H1 (cell line): ENCODE results near the gene FFAR2. TPM values are rescaled to one million over a fixed set of nuclear protein-coding genes. Genes with fewer than 3 reads are reported as not detected.

ENCODE experiments used
- CTCF ChIA-PET: fragments of 300-600 bp; sonication (Branson Sonifier 250); formaldehyde crosslinking; loops from one replicate; lab custom pipeline; 2021; ENCODE audit not compliant: partially characterized antibody; lab: Charles Lee
- POLR2A ChIA-PET: fragments of 300-600 bp; sonication (Branson Sonifier 250); formaldehyde crosslinking; loops from one replicate; lab custom pipeline; 2021; ENCODE audit warnings: inconsistent platforms; ENCODE audit not compliant: partially characterized antibody; lab: Charles Lee
- DNase-seq, 2 experiments: peaks; one replicate each; pipeline versions ENCODE4 v3.0.0 to v3.0.0-alpha.2; 2010 to 2022; ENCODE audit warnings: low spot score in 2 of 2, low read depth in 1 of 2, mixed read lengths in 1 of 2
- FAIRE-seq: peaks from 2 replicates; lab custom pipeline; 2011; peaks lifted over from hg19 to GRCh38; lab: Jason Lieb, UNC
- H2AFZ ChIP-seq: 2 replicates; pipeline ENCODE4 v1.8.1; 2012; ENCODE audit warnings: low read length, inconsistent platforms
- H2AK5ac ChIP-seq: 2 replicates; pipeline ENCODE4 v1.6.1; 2013; ENCODE audit warnings: low read depth, low read length
- H2BK120ac ChIP-seq: replicated peaks from 2 replicates; pipeline ENCODE3; 2013; ENCODE audit warnings: low read depth, low read length, inconsistent platforms
- H2BK12ac ChIP-seq: 2 replicates; pipeline ENCODE4 v1.6.1; 2013; ENCODE audit warnings: low read depth, low read length
- H2BK15ac ChIP-seq: 2 replicates; pipeline ENCODE4 v1.6.1; 2013; ENCODE audit warnings: low read length
- H2BK20ac ChIP-seq: 2 replicates; pipeline ENCODE4 v1.6.1; 2013; ENCODE audit warnings: low read length
- H2BK5ac ChIP-seq: 2 replicates; pipeline ENCODE4 v1.6.1; 2013; ENCODE audit warnings: low read depth, low read length
- H3K14ac ChIP-seq: 2 replicates; pipeline ENCODE4 v1.6.1; 2013; ENCODE audit warnings: inconsistent platforms; ENCODE audit not compliant: insufficient read length
- H3K18ac ChIP-seq: 2 replicates; pipeline ENCODE4 v1.6.1; 2013; ENCODE audit warnings: low read length; ENCODE audit errors: extremely low read depth
- H3K23ac ChIP-seq: 2 replicates; pipeline ENCODE4 v1.6.1; 2013; ENCODE audit warnings: inconsistent platforms; ENCODE audit not compliant: insufficient read length
- H3K23me2 ChIP-seq: 2 replicates; pipeline ENCODE4 v1.6.1; 2013; ENCODE audit warnings: low read depth, low read length
- H3K27ac ChIP-seq: 2 replicates; pipeline ENCODE4 v1.6.1; 2011; ENCODE audit warnings: low read depth, low read length, inconsistent platforms
- H3K27me3 ChIP-seq, 4 experiments: replicated peaks in 1 of 4; 1 replicate in 1 of 4; 2 replicates in 3 of 4; pipeline versions ENCODE4 v1.6.1 to v1.8.1; 2011 to 2013; ENCODE audit warnings: low read length in 3 of 4, mild to moderate bottlenecking in 3 of 4, inconsistent platforms in 2 of 4, mixed read lengths in 2 of 4, moderate library complexity in 1 of 4; ENCODE audit not compliant: control insufficient read depth in 3 of 4, insufficient read depth in 3 of 4; ENCODE audit errors: extremely low read depth in 1 of 4
- H3K36me3 ChIP-seq, 4 experiments: 2 replicates each; pipeline versions ENCODE4 v1.6.1 to v1.8.1; 2011 to 2013; ENCODE audit warnings: mild to moderate bottlenecking in 4 of 4, low read length in 3 of 4, moderate library complexity in 2 of 4, control low read depth in 1 of 4, inconsistent platforms in 1 of 4; ENCODE audit not compliant: insufficient read depth in 4 of 4, control insufficient read depth in 2 of 4
- H3K4ac ChIP-seq: replicated peaks from 2 replicates; pipeline ENCODE3; 2013; ENCODE audit warnings: low read length, low read depth, mixed read lengths, inconsistent platforms; ENCODE audit not compliant: insufficient read length
- H3K4me1 ChIP-seq, 4 experiments: replicated peaks in 1 of 4; 1 replicate in 1 of 4; 2 replicates in 3 of 4; pipeline versions ENCODE4 v1.6.1 to v1.8.1; 2011 to 2013; ENCODE audit warnings: low read length in 3 of 4, inconsistent platforms in 2 of 4, mixed read lengths in 1 of 4; ENCODE audit not compliant: insufficient read depth in 4 of 4, control insufficient read depth in 3 of 4
- H3K4me2 ChIP-seq, 2 experiments: 2 replicates each; pipeline versions ENCODE4 v1.6.1 to v1.8.1; 2011 to 2013; ENCODE audit warnings: low read depth in 2 of 2, low read length in 2 of 2, control low read depth in 1 of 2, inconsistent platforms in 1 of 2, mild to moderate bottlenecking in 1 of 2; ENCODE audit not compliant: insufficient read depth in 1 of 2
- H3K4me3 ChIP-seq, 4 experiments: fragments of 200-600, 300-600 bp in 1 of 4; sonication (generic), shearing (Covaris generic), sonication (Bioruptor Twin) in 1 of 4; 2 replicates each; pipeline versions ENCODE4 v1.5.1 to v1.8.1; 2011 to 2016; ENCODE audit warnings: low read length in 4 of 4, low read depth in 3 of 4, control low read depth in 2 of 4, inconsistent platforms in 2 of 4, mild to moderate bottlenecking in 2 of 4, mixed read lengths in 1 of 4, moderate library complexity in 1 of 4; ENCODE audit not compliant: insufficient read depth in 2 of 4; ENCODE audit errors: extremely low read depth in 1 of 4
- H3K56ac ChIP-seq: replicated peaks from 2 replicates; pipeline ENCODE3; 2013; ENCODE audit warnings: low read depth, mild to moderate bottlenecking, mixed read lengths, low read length, inconsistent platforms; ENCODE audit not compliant: insufficient read length
- H3K79me1 ChIP-seq: 2 replicates; pipeline ENCODE4 v1.6.1; 2013; ENCODE audit warnings: low read depth, low read length, control low read depth
- H3K79me2 ChIP-seq, 2 experiments: 2 replicates each; pipeline versions ENCODE4 v1.6.1 to v1.8.1; 2012 to 2013; ENCODE audit warnings: low read length in 2 of 2, mild to moderate bottlenecking in 2 of 2, inconsistent platforms in 1 of 2; ENCODE audit not compliant: insufficient read depth in 2 of 2, control insufficient read depth in 1 of 2
- H3K9ac ChIP-seq, 4 experiments: replicated peaks in 1 of 4; 1 replicate in 1 of 4; 2 replicates in 3 of 4; pipeline versions ENCODE4 v1.6.1 to v1.8.1; 2011 to 2013; ENCODE audit warnings: low read depth in 3 of 4, low read length in 3 of 4, control low read depth in 2 of 4, mild to moderate bottlenecking in 2 of 4, moderate library complexity in 2 of 4, inconsistent platforms in 1 of 4; ENCODE audit errors: extremely low read depth in 1 of 4
- H3K9me3 ChIP-seq, 2 experiments: 2 replicates each; pipeline versions ENCODE4 v1.6.1 to v1.8.1; 2012 to 2013; ENCODE audit warnings: mild to moderate bottlenecking in 2 of 2, moderate library complexity in 2 of 2, control low read depth in 1 of 2, inconsistent platforms in 1 of 2, low read depth in 1 of 2, low read length in 1 of 2, mixed read lengths in 1 of 2; ENCODE audit not compliant: insufficient read depth in 2 of 2
- H4K20me1 ChIP-seq, 2 experiments: replicated peaks in 1 of 2; 2 replicates each; pipeline versions ENCODE3 to v1.8.1; 2011 to 2013; ENCODE audit warnings: inconsistent platforms in 2 of 2, low read length in 2 of 2, mild to moderate bottlenecking in 1 of 2; ENCODE audit not compliant: insufficient read depth in 2 of 2, control insufficient read depth in 1 of 2
- H4K5ac ChIP-seq: 2 replicates; pipeline ENCODE4 v1.6.1; 2013; ENCODE audit warnings: low read length, low read depth, mixed read lengths, inconsistent platforms; ENCODE audit not compliant: insufficient read length
- H4K8ac ChIP-seq: 2 replicates; pipeline ENCODE4 v1.8.0; 2013; ENCODE audit warnings: mild to moderate bottlenecking, moderate library complexity, low read length, inconsistent platforms; ENCODE audit not compliant: insufficient read depth; ENCODE audit errors: extremely low read depth
- H4K91ac ChIP-seq: replicated peaks from 2 replicates; pipeline ENCODE3; 2013; ENCODE audit warnings: low read length, mixed read lengths, inconsistent platforms; ENCODE audit not compliant: insufficient read length
- EZH2 ChIP-seq: fragments of 200-600 bp; sonication (generic); IDR thresholded peaks from 2 replicates; pipeline ENCODE4 v1.7.1; 2012; ENCODE audit warnings: low read depth, mild to moderate bottlenecking, moderate library complexity, low read length, inconsistent platforms; ENCODE audit not compliant: severe bottlenecking
- KDM4A ChIP-seq: IDR thresholded peaks from one replicate; pipeline ENCODE4 v1.7.1; 2012; ENCODE audit warnings: low read depth, mild to moderate bottlenecking, moderate library complexity, low read length, inconsistent platforms; ENCODE audit not compliant: severe bottlenecking
- RAD21 ChIP-seq, 2 experiments: IDR thresholded peaks in 1 of 2; conservative IDR thresholded peaks in 1 of 2; 2 replicates each; pipeline ENCODE4 v1.6.1; 2011; ENCODE audit warnings: low read depth in 2 of 2, low read length in 2 of 2, improper control_type of control experiment in 1 of 2, inconsistent platforms in 1 of 2, mild to moderate bottlenecking in 1 of 2, moderate library complexity in 1 of 2
- WGBS, 2 experiments: shearing (Covaris generic) in 1 of 2; methylation state at CpG; one replicate each; pipeline versions ENCODE4 v1.1.6 to v1.1.7; 2013 to 2015; ENCODE audit warnings: low lambda C conversion rate in 2 of 2, mixed read lengths in 2 of 2, inconsistent platforms in 1 of 2, low coverage in 1 of 2, missing lambda C conversion rate in 1 of 2; ENCODE audit not compliant: insufficient replicate concordance in 2 of 2, insufficient coverage in 1 of 2, insufficient read length in 1 of 2; ENCODE audit errors: extremely low coverage in 1 of 2, missing lambda C conversion rate in 1 of 2; 5-methylcytosine and 5-hydroxymethylcytosine counted together
- polyA plus RNA-seq, 7 experiments: library from polyadenylated mRNA; depleted of rRNA in 3 of 7; stranded (reverse) in 5 of 7; unstranded in 2 of 7; fragments of >200 nt in 5 of 7; fragments of 200-250 nt in 2 of 7; gene quantifications; 1 replicate in 5 of 7; 2 replicates in 1 of 7; 4 replicates in 1 of 7; pipeline versions ENCODE4 v1.2.1 to v1.2.3, GENCODE V29; 2011 to 2013; ENCODE audit warnings: missing spikeins in 2 of 7, mixed read lengths in 2 of 7
- total RNA-seq: library from RNA; stranded (reverse); fragmentation: NEBNext Ultra II Directional; extraction: Animal tissue kit (Norgen Biotek cat#: 25700); gene quantifications from 2 replicates; pipeline ENCODE4 v1.2.1, GENCODE V29; 2021
- TF ChIP-seq, protein P1 (sequence below), 3 experiments: IDR thresholded peaks; 1 replicate in 2 of 3; 2 replicates in 1 of 3; pipeline versions ENCODE4 v1.5.1 to v1.6.1; 2011; ENCODE audit warnings: low read length in 3 of 3, mild to moderate bottlenecking in 3 of 3, inconsistent platforms in 2 of 3, low read depth in 1 of 3, moderate library complexity in 1 of 3; ENCODE audit not compliant: insufficient read depth in 1 of 3; ENCODE audit errors: control extremely low read depth in 1 of 3
- TF ChIP-seq, protein P2 (sequence below): IDR thresholded peaks from 2 replicates; pipeline ENCODE4 v1.6.1; 2012; ENCODE audit warnings: inconsistent platforms

Gene FFAR2
- total and polyA plus RNA-seq, 2 of the 8 experiments (the other 6 are each of a cell fraction or from before 2014, with no cell fraction given), result not detected

DNA sequence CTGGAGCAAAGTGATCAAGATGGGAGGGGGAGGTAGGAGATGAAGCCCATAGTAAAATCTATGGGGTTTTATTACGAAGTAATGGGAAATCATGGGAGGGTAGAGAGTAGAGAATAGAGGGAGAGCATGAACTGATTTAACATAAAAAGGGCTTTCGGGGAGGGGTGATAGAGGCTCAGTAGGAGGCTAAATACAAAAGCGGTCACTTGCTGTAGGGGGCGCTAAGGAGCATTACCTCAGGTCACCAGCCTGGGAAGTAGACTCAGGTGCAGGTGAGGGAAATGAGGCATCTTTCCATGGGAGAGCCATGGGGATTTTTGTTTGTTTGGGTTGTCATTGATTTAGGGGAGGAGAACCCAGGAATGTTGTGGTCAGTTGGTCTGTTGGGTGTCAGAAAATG is 28.1 kb downstream of the FFAR2 start:
- H3K36me3 ChIP-seq, result no peaks in the 10 kb centered on the region
- no peak overlapping the region for H2AFZ ChIP-seq
- no peak overlapping the region for H3K9ac ChIP-seq
- no peaks in the 10 kb centered on the region for H3K9me3 ChIP-seq
- no peak overlapping the region for H3K4ac ChIP-seq
- no peaks in the 10 kb centered on the region for H3K27me3 ChIP-seq
- H3K27ac ChIP-seq, result no peak overlapping the region
- H3K4me3 ChIP-seq, result no peak overlapping the region
- no peak overlapping the region for H2BK120ac ChIP-seq
- H3K23me2 ChIP-seq, result no peaks in the 10 kb centered on the region
- no peak overlapping the region for H3K56ac ChIP-seq
- no peak overlapping the region for H2BK15ac ChIP-seq
- peak; percentile 79 for FAIRE-seq
- no peak overlapping the region for H3K4me2 ChIP-seq
- no peak overlapping the region for H3K14ac ChIP-seq
- no peaks in the 10 kb centered on the region for H3K79me2 ChIP-seq
- H4K91ac ChIP-seq, result no peak overlapping the region
- no peak overlapping the region for H2BK12ac ChIP-seq
- no peaks in the 10 kb centered on the region for H3K79me1 ChIP-seq
- no peak overlapping the region for H4K8ac ChIP-seq
- H2BK20ac ChIP-seq, result no peak overlapping the region
- 35% methylated on average over 4 of the region's 4 CpGs; no CpG with 5 or more reads in 1 of the 2 experiments for WGBS, 2 experiments
- H4K5ac ChIP-seq, result no peak overlapping the region
- no peaks in the 10 kb centered on the region for H3K4me1 ChIP-seq
- no peak overlapping the region for H2AK5ac ChIP-seq
- TF ChIP-seq, protein P1, sequence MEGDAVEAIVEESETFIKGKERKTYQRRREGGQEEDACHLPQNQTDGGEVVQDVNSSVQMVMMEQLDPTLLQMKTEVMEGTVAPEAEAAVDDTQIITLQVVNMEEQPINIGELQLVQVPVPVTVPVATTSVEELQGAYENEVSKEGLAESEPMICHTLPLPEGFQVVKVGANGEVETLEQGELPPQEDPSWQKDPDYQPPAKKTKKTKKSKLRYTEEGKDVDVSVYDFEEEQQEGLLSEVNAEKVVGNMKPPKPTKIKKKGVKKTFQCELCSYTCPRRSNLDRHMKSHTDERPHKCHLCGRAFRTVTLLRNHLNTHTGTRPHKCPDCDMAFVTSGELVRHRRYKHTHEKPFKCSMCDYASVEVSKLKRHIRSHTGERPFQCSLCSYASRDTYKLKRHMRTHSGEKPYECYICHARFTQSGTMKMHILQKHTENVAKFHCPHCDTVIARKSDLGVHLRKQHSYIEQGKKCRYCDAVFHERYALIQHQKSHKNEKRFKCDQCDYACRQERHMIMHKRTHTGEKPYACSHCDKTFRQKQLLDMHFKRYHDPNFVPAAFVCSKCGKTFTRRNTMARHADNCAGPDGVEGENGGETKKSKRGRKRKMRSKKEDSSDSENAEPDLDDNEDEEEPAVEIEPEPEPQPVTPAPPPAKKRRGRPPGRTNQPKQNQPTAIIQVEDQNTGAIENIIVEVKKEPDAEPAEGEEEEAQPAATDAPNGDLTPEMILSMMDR (IDR thresholded peaks at IDR 0.05; ENCODE audit: control extremely low read depth in 1 of 3, insufficient read depth in 1 of 3, low read depth in 1 of 3, low read length in 3 of 3), result peak; percentile 66 to 81 (median 73)
- TF ChIP-seq EZH2, result no peak
- no peak for TF ChIP-seq KDM4A
- TF ChIP-seq, protein P2, sequence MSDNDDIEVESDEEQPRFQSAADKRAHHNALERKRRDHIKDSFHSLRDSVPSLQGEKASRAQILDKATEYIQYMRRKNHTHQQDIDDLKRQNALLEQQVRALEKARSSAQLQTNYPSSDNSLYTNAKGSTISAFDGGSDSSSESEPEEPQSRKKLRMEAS, result 0 out of 2 replicates have a peak, but pooled peaks have one; percentile 12
- TF ChIP-seq RAD21 (IDR thresholded peaks at IDR 0.05 in 1 of 2, conservative IDR thresholded peaks at IDR 0.05 in 1 of 2; ENCODE audit: low read depth in 2 of 2, low read length in 2 of 2), result peak; percentile 29 to 48; a peak in 3 of 4 replicates
- TF ChIP-seq, all 59 proteins: peak for 3
- H3K23ac ChIP-seq, result no peak overlapping the region
- no peaks in the 10 kb centered on the region for H4K20me1 ChIP-seq
- POLR2A ChIA-PET, result no interaction called here
- peak in 1 of 2 experiments; percentile 83 for DNase-seq
- no peak overlapping the region for H2BK5ac ChIP-seq
- no peak overlapping the region for H3K18ac ChIP-seq
- CTCF ChIA-PET, result no interaction called here
